Measurements from ENCODE around the gene CCDC138.

Gene CCDC138

DNA sequence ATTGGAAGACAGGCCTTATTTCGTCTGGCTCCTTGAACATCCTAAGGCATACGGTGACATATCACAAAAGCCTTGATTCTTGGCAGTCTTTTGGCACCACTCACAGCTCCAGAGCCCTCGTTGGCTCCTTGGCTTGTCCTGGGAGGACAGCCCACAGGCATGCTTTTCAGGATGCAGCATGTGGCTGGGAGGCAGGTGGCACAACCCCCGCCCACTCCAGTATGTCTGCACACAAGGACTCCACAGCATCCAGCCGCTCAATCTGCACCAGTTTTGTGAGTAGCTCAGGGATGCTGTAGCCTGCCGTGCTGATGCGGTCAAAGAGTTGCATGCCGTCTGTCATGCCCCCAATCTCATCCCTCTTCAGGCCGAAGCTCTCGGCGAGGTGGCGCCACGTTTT lies 110.2 kb downstream of the CCDC138 start:
- DNase-seq: no peak

DNA sequence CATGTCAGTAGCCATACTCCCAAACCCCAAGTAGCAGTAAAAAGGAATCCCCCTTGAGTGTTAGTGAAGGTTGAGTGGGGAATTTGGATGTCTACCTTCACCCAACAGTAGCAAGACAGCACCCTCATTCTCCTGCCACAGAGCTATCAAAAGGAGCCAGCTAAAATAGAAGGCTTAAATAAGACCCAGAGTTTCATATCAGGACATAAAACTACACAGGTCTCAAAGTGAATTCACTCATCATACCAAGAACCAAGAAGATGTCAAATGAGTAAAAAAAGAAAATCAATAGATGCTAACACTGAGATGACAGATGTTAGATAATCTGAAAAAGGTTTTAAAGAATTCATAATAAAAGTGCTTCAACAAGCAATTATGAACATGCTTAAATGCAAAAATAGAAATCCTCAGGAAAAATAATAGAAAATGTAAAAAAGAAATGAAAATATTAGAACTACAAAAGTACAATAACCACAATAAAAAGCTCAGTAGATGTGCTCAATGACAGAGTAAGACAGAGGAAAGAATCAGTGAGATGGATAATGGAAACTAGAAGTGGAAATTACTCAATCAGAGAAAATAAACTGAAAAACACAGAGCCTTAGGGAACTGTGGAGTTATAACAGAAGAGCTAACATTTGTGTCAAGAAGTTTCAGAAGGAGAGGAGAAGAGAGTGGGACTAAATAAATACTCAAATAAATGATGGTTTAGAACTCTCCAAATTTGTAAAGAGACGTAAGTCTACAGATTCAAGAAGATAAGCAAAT lies 111.9 kb downstream of the CCDC138 start:
- DNase-seq: no peak

DNA sequence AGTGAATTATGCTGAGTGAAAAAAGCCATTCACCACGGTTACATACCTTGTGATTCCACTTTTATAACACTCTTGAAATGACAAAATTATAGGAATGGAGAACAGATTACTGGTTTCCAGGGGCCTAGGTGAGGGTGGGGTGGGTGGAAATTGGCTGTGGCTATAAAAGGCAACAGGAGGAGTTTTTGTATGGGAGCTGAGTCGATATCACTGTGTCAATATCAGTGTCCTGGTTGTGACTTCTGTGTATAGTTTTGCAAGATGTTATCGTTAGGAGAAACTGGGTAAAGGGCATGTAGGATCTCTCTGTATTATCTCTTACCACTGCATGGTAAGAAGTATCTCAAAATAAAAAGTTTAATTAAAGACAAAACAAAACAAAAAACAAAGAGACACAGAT lies 118.1 kb downstream of the CCDC138 start:
- no peak for DNase-seq

DNA sequence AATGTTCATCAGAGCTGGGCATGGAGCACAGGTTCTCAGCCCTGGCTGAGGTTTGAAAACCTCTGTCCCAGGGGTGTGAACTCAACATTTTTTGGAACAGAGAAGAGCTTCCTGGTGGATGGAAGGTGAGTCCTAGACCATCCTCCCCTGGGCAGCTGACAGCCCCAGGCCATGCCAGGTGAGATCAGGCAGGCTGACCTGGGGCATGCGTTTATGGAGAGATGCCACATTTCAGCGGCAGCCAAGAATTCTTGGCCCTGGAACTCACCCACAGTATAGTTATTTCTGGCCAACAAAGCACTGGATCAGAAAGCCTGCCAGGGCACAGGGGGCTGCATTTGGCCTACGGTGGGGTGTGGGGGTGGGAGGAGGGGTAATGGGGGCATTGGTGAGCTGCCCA lies 118.6 kb downstream of the CCDC138 start:
- DNase-seq: no peak

DNA sequence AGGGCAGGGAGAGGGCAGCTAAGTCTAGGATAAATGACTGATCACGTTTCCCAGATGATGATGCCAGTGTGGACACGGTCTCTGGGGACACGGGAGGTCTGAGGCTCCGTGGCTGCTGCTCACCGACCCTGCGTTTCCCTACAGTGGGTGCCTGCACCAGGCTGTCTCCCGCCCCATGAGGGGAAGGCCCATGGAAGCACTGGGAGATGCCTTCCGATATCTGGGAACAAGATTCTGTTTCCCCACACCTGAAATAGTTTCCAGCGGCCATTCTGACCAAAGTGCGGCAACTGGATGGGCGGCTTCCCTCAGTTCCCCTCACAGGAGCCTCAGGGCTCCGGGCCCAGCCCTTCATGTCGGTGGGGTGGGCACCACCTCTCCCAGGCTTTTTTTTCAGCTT lies 119.3 kb downstream of the CCDC138 start:
- no peak for DNase-seq

DNA sequence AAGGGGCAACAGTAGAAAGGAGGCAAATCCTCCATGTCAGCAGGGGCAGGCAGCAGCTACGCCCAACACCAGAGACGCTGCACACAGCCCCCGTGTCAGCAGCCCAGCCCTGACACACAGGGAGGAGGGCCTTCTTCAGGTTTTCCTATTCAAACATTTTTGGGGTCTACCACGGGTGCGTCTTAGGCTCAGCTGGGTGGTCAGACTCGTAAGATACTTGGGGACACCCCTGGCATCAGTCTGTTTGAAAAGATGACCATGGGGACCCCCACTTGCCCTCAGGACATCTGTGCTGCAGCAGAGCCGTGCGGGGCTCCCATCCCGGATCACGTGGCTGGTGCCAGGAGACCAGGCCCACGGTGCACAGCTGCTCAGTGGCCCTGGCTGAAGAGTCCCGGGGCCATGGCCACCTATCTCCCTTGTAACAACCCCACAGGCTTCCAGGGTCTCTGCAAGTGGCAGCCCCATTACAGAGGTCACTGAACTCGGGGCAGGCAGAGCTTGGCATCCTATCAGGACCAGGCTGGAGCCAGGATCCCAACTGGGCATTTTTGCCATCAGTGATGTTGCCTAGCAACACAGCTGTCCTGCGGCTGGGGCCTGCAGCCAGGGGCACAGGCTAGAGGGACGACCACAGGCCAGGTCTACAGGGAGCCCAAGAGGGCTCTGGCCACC lies 120.0 kb downstream of the CCDC138 start:
- no peak for DNase-seq

DNA sequence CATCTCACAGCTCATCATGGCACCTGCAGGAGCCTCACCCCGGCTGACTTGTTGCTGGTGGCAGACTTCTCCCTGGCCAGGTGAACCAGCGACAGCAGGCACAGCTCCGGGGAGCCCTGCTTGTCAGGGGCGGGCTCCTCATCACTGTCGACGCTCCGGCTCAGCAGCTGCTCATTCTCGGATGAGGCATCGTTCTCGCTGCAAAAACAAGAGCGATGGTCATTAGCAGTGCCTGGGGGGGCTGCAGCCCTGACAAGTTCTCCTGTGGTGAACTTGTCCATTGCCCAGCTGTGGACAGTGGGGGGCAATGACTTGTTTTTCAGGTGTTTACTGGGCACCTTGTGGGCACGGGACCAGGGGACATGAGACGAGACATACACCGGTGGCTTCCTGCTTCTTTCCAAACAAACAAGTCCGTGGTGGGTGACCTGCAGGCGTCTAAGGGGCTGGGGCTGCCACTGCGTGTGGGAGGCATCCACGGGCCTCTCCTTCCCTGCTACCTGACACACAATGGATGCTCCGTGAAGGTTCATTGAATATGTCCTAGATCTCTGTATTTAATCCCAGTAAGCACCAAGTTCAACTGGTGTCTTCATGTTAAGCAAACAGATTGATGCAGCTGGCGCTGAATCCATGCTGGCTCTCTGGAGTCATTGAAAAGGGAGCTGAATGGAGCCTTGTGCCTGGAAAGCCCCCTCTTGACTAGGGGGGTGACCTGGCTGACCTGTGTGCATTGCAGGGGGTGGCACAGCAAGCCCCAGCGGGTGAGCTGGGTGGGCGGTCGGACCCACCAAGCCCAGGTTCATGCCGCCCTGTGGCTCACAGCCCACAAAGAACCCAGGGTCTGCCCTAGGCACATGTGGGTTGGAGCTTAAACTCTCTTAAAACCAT lies 121.5 kb downstream of the CCDC138 start:
- DNase-seq: no peak

DNA sequence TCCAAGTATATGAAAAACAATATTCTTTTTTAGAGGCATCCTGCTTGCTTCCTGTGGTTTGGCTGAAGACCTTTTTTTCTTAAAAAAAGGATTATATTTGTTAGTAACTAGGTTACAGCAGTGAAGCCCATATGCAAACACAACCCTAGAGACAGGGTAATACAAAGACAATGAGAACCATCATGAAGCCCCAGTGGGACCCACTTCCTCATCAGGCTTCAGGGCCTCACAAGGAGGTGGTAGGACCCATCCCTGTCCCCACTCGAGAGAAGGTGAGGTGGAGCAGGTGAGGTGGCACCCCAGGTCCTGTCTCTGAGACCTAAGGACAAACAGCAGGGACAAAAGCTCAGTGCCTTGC lies 122.1 kb downstream of the CCDC138 start:
- no peak for DNase-seq

DNA sequence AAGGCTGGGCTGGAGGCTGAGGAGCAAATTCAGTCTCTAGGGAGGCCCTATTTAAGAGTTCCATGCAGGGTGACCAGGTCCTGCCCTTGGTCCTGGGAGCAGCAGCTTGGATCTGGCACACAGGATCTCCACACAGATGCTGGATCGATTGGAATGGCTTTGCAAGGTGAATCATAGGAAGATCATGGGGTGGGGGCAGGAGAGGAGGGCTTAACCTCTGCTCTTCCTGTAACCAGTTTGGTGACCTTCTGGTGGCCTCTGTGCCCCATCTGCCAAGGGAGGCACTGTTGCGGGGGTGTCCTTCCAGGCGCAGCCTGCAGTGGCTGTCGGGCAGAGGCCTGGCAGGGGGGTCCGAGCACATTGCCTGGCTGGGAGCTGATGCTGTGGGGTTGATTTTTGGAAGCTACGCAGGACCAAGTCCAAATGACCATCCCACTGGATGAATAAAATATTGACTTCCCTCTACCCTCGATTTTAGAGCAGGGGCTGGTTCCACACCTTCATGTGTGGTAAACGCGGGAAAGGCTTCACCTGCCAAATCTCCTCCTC lies 122.8 kb downstream of the CCDC138 start:
- DNase-seq: no peak

DNA sequence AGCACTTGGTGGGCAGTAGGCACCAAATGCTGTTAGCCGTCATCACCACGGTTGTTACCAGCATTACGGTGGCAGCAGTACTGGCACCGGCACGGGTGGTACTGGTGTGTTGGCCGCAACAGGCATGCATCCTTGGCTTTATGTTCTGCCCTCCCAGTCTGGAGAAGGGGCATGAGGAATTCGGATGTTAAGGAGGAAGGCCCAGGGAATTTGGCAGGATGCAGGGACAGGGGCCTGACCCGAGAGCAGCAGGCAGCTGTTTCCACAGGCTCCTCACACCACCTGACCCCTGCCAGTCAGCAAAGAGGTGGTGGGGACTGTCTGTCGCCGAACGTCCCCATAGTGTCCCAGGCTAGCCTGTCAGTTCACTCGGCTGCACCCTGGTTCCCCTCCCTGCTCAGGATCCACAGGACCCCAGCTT lies 123.5 kb downstream of the CCDC138 start:
- no peak for DNase-seq

DNA sequence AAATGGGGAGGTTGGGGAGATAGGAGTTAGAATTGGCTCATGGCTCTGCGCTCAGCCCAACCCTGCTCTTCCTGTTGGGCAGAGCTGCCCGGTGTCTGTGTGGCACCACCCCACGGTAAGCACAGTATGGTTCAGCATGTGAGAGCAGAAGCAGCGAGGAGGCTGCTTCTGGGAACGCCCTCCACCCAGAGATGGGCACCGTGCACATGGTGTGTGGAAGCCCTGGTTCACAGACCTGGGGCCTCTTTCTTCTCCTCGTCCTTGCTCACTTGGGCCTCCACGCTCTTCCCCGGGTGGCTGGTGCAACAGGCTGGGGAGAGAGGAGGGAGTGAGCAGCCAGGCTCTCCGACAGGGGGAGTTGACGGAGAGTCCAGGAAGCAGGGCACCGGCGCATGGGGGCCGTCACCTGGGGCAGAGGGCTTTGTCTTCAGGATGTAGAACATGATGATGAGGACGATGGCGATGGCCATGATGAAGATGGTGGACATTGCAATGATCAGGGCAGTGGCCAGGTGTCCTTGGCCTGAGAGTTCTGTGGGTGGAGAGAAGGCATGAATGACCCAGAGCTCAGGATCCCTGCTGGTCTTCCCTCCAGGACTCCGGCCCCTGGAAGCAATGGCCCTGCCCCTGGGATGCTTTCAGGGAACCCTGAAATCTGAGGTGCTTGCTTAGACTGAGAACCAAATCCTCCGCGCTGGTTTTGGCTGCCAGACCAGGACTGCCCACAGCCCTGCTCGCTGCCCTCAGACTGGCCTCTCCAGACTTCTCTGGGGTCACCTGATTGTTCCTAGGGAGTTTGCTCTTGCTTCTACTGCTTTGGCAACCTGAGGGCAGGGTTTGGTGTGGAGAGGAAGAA lies 124.2 kb downstream of the CCDC138 start:
- DNase-seq: no peak

DNA sequence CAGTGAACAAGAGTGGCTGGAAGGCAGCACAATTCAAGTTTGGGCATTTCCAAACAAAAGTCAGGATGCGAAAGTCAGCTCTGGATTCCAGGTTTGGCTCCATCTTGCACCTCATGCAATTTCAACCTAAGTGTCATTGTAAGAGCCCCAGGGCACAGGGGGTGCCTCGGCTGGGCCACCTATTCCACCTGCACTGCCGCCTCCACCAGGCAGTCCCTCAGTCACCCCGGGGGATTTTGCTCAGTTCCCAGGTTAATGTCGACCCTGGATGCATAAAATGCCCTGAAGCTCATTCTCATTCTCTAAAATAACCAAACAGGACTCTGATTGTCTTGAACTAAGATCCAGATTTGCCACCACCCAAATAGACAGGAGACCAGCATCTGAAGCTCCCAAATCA lies 124.8 kb downstream of the CCDC138 start:
- no peak for DNase-seq

DNA sequence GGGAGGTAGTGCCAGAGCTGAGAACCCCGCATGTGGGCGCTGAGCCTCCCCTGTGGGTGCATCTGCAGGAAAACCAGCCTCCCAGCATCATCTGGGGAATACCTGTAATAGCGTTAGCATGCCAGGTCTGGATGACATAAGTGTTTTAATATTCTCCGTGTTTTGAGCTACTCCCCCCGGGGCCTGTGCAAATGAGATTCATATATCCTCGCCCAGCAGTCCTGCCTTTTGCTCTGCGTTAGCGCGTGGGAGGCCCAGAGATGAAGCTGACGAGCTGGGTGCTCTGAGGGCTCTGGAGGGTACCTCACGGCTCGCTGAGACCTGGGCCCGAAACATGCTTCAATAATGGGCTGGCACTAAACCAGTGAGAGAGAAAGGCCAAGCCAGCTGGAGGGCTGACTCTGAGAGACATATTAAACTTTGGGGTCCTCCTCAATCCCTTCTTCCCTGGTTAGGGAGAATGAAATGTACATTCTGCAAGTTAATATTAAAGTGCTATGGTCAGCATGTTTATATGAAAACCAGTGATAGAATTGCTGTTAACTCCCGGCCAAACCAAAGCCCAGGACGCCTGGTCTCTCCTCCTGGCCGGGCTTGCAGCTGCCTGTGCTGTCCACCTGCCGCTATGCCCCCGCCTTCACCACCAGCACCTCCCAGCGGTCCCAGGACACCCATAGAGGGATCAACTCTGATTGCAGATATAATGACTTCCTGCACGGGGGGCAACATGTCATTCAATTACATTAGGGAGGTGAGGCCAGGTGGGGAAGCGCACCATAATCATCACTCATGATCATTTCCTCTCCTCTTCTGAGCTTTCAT lies 125.4 kb downstream of the CCDC138 start:
- no peak for DNase-seq

DNA sequence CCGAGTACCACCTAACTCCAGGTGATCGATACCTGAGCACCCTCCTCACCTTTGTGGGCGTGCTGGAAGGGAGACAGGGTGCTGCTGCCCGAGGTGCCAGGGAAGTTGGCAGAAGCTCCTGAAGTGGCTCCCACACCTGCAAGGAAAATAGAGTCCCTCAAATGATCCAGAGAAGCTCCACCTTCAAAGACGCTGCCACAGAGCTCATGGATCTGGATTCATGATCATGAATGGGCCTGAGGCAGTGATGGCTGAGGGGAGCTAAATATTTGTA lies 126.0 kb downstream of the CCDC138 start:
- no peak for DNase-seq

DNA sequence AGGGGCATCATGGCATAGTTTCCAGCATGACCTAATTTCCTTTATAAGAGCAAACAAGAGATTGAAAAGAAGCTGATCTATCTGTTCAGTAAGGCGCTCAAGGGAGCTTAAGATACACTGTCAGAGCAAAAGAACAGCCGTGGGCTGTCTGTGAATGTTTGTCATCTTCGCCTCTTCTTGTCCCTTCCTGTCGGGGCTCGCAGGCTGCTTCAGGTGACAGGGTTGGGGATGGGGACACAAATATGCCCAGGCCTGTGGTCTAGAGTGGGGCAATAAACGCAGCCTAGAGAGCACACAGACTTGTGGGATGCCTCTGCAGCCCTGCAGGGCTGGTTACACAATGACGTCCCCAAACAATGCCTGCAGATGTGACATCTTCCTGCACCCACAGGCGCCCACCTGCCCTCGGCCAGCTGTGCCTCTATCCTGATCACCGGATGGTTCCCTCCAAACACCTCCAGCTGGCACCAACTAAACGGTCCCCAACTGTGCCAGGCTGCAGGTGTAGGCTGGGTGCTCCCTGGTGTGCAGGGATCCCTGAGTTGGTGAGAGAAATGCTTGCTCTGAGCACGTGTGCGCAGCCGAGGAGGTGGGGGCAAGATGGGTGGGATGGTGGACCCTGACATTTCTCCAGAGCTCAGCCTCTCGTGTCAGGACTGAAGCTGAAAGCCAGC lies 129.7 kb downstream of the CCDC138 start:
- no peak for DNase-seq

DNA sequence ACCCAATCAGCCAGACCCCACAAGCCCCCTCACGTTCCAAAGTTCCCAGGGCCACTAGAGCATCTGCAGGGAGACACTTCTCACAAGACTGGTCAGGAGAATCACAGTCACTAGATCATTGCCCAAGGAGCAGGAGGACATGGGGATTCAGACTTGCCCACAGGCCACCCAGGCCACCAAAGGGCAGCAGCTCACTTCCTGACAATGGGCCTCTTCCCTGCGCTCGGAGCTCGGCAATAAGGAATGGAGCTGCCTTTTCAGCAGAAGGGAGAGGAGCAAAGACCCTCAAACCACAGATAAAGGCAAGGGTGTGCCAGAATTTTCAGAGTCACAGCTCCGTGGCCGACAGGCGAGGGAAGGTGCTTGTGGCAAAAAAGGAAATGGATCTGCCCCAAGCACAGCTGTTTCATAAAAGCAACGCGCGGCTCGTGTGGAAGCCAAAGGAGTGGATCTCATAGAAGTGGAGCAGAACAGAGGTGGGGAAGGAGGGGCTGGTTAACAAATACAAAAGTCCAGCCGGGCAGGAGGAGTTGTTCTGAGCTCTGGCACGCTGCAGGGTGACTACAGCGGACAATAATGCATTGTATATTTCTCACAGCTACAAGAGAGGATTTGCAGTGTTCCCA lies 130.3 kb downstream of the CCDC138 start:
- no peak for DNase-seq

DNA sequence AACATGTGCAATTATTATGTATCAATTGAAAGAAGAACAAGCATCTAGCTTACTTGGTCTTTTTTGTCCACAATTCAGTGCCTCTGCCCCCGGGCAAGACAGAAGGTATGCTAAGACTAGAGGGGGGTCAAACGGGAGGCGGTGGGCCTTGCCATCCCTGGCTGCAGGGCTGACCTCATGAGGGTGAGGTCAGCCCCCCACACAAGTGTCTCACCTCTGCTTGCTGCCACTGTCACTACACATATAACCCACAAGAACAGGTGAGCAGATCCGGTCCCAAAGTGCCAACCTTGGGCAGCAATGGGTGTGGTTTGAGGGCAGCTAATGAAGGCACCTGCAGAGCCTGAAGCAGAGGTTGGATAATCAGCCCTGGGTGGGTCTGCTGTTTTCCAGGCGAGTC lies 131.0 kb downstream of the CCDC138 start:
- DNase-seq: no peak

DNA sequence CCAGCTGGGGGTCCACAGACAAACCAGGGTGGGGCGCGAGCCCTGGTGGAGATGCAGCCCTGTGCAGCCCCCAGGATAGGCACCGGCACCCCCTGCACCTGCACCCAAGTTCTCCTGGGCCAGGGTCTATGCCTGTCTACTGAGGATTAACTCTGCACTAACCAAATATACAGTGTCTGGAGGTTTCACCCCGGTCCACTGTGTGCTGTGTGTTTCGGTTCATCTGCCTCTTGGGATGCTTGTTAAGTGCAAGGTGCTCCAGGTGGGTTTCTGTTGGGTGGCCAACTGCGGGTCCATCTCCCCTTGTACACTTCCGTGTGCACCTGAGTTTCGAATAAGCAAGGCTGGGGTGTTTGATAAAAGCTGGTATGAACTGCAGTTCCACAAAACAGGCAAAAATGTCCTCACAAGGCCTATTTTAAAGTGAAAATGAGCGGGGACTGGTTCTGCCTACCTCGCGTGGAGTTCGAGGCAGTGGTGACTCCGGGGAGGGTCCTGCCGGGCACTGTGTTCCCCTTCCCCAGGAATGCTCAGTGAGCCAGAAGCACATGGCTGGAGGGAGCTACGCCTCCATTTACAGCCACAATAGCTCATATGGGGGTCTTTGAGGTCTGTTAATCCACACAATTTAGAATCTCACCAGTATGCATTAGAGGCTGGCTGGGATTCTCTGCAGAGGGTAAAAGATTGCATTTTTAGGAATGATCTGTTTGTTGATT lies 131.7 kb downstream of the CCDC138 start:
- no peak for DNase-seq

DNA sequence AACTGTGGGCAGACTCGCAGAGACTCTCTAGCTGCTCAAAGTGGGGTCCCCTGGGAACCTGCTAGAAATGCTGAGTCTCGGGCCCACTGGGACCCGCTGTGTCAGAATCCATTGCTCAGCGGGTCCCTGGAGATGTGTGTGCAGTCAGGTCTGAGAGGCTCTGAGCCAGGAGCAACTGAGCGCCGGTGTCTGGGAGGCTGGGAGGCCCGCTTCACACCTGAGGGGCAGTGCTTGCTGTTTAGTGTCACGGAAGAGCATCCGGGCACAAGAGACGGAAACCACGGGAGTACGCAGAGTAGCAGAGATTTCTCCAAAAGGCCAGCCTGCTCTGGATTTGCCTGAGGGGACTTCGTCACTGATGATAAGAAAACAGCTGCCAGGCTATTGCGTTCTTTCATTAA lies 132.4 kb downstream of the CCDC138 start:
- DNase-seq: no peak
